Measurements from ENCODE around the gene ELMO1.

ELMO1 gene

DNA sequence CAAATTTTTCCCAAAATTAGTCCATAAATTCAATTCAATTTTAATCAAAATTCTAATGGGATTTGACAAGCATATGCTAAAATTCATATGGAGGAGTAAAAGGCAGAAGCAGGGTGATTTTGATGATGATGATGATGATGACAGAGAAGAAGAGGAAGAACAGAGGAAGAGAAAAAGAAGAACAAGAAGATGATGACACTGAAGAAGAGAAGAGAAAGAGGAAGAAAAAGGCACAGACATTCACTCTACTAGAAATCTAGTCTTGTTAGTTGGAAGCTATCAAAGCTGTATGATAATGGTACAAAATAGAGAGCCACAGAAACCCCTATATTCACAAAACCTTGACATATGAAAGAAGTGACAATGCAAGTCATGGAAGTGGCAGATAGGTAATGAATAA lies 157.9 kb downstream of the ELMO1 start:
- no peak for DNase-seq

DNA sequence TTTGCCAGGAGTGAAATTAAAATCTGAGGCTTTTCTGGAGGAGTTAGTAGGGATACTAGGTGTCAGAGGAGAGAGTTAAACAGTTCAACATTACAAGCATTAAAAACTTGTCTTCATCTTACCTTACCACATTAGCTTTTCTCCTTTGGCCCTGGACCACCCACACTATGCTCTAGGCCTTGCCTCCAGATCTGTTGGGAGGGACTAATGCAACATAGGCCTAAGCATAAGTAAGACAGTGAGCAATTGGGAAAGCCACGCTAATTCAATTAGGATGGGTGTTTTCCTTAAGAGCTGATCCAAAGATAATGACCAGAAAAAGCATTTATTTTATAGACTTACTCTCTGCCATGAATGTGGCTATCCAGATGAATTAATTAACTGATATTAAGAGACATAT lies 158.9 kb downstream of the ELMO1 start:
- no peak for DNase-seq

DNA sequence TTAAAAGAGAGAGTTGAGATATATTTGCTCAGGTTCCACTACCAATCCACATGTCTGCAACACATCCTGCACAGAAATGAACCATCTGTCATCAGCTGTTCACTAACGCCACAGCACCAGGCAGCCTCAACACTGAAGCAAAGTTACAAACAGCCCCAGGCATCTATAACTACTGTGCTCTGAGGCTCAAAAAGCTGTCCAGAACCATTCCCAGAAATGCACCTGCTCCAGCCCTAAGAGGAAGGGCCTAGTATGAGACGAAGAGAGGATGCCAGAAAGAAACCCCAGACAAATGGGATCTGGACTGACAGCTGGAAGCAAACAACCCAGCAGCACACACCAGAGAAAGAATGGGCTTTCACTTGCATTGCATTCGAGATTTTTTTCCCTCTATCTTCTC lies 159.3 kb downstream of the ELMO1 start:
- DNase-seq = no peak

DNA sequence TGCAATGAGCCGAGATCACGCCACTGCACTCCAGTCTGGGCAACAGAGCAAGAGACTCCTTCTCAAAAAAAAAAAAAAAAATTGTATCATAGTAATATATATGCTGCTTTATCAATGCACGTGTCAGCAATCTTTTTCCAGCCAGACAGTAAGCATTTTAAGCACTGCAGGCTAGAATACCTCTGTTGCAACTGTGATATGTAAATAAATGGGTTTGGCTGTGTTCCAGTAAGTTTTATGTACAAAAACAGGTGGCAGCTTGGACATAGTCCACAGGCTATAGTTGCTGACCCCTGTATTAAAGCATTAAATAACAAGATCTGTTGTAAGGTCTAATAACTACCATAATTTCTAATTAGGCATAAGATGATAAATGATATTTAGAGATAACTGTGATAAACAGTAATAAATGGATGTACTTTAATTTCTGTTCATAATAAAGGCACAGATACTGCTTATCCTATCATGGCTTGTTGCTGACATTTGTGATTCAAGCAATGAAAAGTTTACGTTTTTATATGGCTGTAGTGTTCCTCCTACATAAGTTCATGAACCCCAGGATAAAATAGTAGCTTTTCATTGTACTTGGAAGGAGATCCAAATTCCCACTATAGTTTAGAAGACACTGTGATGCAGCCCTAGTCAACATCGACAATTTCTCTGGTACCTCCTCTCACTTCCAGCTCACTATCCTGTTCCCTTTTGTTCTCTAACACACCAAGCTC lies 161.4 kb downstream of the ELMO1 start:
- DNase-seq = no peak

DNA sequence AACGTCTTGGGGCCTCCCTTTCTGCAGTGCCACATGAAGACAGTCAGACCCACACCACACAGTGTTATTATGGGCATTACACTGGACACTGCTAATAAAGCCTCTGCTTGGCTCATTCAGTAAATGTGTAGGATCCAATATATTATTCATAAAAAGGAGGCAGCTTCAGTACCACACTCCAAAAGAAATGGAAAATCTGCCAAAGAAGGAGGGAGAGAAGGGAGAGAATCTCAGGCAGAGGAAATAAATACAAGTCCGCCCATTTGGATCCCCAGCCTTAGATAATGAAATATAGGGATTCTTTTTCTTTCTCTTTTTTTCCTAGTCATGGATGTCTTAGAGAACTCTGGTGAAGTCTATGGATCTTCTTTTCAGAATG lies 162.2 kb downstream of the ELMO1 start:
- DNase-seq = no peak

DNA sequence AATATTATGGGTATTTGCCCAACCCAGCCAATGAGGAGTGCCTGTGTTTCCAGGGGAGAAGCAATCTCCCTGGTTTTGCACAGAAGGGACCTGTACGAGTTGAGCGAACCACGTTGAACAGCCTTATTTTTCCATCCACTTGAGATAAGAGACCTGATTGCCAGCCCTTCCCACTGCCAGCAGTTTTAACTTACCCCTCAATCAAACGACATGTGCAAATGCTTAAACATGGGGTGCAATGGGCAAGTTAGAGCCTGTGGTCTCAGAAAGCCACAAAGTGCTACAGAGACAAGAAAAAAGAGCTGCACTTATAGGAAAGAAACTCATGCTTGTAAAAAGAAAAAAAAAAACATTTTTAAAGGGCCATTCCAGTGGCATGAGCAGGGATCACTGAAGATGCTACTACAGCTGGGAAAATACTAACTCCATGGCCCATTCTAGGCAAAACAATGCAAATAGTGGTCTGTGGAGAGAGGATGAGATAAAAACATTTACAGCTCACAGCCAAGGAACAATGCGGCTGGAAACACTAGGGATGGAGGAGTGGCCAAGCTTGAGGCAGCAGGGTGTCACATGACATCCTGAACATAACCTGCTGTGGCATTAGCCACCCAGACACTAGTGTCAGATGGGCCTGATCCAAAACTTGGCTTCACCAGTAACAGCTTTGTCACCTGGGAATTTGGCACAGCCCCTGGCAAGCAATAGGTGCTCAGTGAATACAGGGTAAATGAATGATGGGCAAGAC lies 162.8 kb downstream of the ELMO1 start:
- peak in 1 of 2 donors; percentile 9 for DNase-seq

DNA sequence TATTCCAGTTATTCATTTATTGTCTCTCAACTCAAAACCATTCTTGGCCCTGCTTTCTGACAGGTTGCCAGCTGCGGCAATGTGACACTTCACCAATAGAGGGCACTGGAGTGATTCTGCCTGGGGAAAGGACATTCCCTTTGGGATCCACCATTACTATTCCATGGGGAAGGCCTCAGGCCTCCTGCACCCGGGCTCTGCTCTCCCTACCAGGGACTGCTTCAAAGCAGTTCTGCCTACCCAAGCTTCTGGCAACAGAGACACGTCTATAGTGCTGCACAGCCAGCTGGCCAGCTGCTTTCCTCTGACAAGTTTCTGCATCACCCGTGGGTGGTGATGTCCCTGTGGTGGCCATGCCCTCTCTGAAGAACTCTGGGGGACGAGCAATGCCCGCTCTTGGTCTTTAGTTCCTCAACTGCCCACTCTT lies 163.8 kb downstream of the ELMO1 start:
- peak; percentile 19 to 49 for DNase-seq

DNA sequence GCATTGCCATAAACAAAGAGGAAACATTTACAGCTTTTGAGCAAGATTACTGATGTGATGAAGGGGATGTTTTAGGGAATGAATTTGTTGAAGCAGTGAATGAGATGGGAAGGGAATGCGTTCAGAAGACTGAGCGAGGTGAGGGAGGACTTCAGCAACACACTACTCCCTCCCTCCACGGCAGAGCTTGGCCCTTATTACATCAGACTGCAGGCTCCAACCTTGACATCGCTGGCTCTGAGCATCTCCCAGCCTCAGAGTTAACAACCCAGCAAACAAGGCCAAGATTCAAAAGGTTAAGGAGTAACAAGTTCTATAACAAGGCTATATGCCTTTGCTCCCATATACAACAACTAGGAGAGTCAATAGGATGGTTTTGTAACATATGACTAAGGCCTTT lies 164.4 kb downstream of the ELMO1 start:
- DNase-seq = no peak

DNA sequence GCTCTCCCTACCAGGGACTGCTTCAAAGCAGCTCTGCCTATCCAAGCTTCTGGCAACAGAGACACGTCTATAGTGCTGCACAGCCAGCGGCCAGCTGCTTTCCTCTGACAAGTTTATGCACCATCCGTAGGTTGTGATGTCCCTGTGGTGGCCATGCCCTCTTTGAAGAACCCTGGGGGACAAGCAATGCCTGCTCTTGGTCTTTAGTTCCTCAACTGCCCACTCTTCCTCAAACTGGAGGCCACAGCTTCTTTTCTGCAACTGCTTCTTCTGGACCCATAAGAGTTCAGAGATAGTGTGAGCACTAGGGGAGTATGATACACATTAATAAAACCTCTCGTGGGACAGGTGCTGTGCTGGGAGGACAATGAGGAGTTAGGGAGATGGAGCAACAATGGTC lies 164.9 kb downstream of the ELMO1 start:
- no peak for DNase-seq

DNA sequence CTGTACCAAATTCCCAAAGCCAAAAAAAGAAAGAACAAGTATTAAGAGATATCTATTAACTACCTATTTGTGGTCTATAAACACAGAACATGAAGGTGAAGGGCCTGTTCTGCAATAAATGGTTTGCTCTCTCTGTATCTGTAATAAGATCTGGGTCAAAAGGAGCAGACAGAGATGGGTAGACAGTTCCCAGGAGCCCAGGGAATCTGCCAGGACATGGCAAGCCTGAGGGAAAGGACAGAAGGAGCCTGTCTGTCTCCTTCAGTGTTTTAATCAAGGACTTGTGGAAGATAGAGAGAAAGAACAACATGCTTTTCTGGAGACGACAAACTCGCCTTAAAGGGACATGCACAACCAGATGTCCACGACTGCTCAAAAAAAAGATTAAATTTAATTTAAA lies 165.7 kb downstream of the ELMO1 start:
- DNase-seq = no peak

DNA sequence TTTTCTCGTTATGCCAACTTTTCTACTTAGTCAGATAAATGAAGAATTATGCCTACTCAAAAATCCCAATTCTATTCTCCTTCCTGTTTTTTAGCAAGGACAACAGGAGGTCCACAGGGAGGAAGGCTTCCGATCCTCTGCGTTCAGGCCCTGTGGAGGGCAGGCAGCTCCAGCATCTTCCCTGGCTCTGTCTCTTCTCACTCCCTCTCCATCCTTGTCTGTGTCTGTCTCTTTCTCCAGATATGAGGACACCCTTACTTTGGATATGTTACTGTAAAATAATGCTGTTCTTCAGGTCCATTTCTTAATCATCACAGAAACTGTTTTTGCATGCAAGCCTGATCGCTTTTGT lies 166.6 kb downstream of the ELMO1 start:
- no peak for DNase-seq

DNA sequence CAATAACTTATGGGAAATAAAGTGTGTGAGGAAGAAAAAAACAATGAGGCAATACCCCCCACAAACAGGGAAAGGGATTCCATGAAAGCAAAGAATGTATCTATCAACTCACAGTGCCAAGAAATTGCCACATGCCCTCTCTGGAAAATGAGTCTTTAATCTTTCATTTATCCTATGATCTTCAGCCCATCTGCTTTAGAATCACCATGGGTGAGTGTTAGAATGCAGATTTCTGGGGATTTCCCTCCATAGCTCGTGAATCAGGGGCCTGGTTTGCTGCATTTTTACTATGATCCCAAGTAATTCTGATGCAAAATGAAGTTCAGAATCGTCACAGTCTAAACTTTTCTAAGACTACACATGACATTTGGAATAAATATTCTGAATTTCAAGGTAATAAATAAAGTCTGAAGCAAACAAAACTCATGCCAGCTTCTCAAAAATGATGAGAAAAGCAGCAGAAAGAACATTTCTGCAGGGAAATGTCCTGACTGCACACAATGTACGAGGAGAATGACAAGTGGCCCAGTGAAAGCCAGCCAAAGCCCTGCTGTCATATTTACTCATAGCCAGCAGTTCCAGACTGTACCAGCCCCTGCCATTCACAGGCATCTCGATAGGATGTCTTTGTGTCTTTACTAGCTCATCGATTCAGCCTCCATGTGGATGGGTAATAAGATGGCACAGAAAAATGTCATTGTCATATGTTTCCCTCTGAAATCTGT lies 167.1 kb downstream of the ELMO1 start:
- no peak for DNase-seq

DNA sequence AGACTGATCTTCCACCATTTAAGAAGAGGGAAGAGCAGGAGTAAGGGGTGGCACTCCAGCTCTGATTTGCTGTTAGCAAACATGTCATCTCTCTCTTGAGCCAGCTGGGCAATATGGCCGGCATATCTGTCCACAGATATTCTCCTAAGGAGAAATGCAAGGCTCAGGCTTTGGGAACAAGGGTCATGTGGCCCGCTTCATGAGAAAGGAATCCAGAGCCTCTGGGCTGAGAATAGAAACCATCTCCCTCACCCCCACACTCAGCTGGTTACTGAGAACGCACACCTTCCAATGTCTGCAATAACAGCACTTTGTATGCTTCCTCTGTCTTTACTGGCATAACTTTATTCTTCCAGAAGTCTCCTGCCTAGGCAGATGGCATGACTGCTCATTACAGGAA lies 171.2 kb downstream of the ELMO1 start:
- no peak for DNase-seq

DNA sequence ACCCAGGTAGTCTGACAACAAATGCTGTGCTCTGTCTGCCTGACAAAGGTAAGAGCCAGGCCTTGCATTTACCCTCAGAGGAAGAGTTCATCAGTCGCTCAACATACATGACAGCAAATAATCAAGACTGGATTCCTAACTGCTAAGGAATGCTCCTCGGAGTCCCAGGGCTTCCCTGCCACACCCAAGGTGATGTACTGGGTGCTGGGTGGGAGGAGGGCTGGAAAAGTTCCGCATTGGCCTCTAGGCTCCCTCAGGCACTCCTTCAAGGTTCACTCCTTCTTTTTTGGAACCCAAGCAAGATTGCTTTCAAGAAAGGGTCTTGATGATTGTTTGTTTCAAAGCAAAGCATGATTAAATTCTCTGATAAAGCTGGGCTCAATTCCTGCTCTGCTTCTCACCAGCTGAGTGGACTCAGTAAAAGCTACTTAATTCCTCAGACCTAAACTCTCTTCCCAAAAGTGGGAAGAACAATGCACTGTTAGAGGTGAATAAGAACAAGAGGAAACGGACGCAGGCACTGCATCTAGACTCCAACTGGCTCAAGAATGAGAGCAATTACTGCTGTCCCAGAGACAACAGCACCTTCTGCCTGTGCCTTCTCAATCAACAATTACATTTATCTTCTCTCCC lies 173.5 kb downstream of the ELMO1 start:
- no peak for DNase-seq

DNA sequence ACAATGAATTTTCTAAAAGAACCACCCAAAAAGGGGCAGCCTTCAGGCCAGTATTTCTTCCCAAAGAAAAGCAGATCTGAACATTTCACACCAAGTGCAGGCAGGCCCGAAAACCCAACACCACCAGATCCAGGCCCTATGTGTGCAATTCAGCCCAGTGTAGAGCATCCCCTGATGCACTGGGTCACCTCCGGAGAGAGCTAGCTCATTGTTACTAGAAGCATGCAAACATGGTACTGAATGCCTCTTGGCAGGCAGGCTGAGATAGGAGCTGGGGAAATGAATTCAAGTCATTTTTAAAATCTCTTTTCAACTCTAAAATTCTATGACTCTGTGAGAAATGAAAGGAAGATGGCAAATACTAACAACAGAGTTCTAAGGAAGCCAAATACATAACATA lies 174.8 kb downstream of the ELMO1 start:
- no peak for DNase-seq

DNA sequence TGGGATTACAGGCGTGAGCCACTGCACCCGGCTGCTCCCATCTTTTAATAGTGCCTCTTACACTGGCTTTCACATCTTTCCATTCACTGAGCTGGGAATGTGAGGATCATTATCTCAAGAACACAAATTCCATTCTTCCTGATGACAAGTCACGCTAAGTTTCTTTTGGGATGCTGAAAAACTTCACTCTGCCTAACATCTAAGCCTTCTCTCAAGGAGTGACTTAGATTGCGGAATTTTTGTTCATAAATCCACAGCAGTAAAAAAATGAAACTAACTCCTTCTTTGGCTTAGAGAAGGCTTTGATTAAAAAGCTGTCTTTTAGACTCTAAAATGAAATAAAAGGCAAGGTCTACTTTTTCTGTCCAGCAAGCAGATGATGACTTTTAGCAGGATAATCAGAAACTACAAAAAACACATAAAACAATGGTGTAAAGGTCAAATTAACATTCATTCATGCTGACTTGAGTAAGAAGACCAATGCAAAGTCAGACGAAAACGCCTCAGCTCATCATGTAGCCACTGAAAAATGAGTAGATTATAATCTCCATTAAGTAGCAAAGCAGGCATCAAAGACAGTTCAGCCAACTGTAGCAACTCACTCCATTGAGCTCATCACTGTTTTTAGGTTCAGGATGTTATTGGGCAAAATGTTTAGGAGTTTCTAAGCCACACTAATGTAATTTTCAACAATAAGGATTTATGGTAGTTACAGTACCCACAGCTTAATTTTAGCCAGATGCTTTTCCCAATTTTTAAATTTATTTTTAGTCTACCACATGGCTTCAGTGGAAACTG lies 178.8 kb downstream of the ELMO1 start:
- DNase-seq = no peak

DNA sequence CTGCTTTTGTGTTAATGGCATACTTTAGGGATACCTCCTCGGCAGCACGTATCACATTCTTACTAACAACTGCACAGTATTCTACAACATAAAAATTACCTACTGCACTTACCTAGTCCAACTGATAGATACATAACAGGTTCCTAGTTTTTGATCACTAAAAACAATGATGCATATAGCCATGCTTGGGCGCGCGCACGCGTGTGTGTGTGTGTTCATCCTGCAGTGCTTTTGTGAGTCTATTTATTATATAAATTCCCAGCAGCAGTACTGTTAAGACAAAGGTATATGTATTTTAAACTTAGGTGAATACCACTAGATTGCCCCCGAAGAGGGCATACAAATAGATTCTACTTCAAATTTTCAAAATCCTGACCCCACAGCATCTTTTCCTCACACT lies 181.4 kb downstream of the ELMO1 start:
- no peak for DNase-seq

DNA sequence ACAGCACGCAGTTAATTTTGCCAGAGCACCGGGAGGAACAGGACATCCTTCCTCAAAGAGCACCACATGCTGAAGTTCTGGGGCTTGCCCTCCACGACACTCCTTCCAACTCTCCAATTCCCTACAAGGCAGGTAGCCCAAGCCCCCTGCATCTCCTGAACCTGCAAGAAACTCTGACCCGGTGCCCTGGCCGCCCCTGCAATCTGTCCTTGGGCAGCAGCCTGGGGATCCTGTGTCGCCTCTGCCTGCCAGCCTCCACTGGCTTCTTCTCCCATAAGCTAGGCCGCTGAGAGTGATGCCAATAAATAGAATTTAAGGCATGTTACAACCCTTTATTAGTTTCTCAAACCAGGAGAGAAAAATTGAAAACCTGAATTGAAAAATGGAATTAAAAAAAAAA lies 182.8 kb downstream of the ELMO1 start:
- DNase-seq = no peak

DNA sequence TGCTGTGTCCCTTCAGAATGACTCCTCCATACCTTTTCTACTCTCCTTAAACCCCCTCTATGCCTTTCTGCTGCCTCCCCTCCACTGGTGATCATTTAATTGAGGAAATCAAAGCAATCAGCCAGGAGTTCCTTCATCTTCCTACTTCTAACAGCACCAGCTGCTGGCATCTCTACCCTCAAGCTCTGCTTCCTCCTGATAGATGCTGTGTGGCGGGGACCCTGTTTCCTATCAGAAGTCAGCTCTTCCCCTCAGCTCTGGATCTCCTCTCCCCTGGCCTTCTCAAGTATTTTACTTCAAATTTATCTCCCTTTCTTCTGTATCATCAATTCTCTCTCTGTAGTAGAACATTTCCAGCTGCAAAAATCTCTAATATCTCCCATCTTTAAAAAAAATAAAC lies 183.7 kb downstream of the ELMO1 start:
- no peak for DNase-seq

DNA sequence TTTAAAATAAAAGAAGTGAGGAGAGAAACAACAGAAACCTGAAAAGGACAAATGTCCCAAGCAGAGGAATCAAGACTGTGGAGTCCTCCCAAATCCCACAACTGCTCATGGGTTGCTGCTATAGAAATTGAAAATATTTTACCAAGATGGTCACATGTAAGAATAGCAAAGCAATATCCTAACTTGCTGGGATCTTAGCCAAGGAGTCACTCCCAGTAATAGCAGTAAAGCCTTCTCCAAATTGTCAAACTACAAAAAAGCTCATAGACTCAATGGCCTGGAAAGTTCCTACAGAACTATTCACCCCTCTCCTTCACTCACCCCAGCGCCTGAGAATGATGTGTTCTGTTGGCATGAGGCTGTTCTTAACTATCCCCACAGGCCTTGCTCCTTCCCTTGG lies 186.5 kb downstream of the ELMO1 start:
- no peak for DNase-seq

DNA sequence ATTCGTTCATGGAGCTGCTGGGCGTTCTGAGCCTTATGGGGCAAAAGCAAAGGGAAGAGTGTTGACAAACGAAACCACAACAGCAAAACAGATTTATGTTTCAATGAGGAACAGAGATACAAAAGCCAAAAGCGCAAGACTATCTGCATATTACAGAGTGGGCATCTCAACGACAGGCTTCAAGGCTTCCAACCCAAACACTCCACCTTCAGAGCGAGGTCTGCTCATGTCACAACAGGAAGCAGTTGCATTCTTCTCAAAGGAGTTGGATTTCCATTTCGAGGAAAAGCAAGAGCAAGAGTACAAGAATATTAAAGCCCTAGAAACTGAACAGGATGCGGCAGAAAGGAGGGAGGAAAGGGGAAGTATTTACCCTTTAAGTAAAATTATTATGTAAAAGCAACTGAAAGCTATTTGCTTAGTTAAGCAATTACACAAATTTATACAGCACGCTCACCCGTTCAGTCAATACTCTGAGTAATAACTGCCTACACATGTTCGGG lies 189.3 kb downstream of the ELMO1 start:
- DNase-seq = no peak

DNA sequence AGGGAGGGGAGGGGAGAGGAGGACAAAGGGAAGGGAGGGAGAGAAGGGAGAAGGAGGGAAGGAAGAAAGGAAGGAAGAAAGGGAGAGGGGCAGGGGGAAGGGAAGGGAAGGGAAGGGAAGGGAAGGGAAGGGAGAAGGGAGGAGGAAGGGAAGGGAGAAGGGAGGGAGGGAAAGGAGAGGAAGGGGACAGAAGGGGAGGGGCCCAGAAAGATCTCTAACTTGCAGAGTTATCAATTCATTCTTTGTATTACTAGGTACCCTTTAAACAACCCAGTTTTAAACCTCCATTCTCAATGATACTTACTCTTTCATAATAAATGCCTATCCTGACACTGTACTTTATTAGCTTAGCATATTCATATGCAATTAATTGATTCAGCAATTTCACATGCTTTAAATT lies 192.0 kb downstream of the ELMO1 start:
- no peak for DNase-seq

All from CD4-positive, alpha-beta T cell treated with Interleukin-4 for 1 hour (primary cell).